Measurements from ENCODE around the gene LOXL3. TPM values are rescaled to one million over a fixed set of nuclear protein-coding genes. Genes with fewer than 3 reads are reported as not detected.

Gene LOXL3
- total RNA-seq, 1 experiment from 2014 or later, result 10.4 TPM

GRCh38 chr2:74551530-74551929 lies 2.2 kb downstream of the LOXL3 start:
- Histone ChIP-seq H3K9me3 (replicated peaks) (0 out of 2 replicates have a peak, but pooled peaks cover 7% of the 10 kb centered on the region), H3K27ac (no peak overlapping the region), H3K36me3 (peaks cover 20% of the 10 kb centered on the region), H3K4me1 (replicated peaks) (peaks cover 34% of the 10 kb centered on the region), H3K4me3 (no peak overlapping the region), H3K27me3 (replicated peaks) (no peaks in the 10 kb centered on the region)
- no peak for DNase-seq (ENCODE audit: low read depth in 1 of 2, low spot score in 2 of 2)

GRCh38 chr2:74550231-74550630 lies 3.5 kb downstream of the LOXL3 start:
- Histone ChIP-seq H3K9me3 (replicated peaks) (0 out of 2 replicates have a peak, but pooled peaks cover 7% of the 10 kb centered on the region), H3K27me3 (replicated peaks) (no peaks in the 10 kb centered on the region), H3K4me1 (replicated peaks) (peaks cover 25% of the 10 kb centered on the region), H3K27ac (no peak overlapping the region), H3K36me3 (peaks cover 11% of the 10 kb centered on the region), H3K4me3 (no peak overlapping the region)
- DNase-seq (ENCODE audit: low read depth in 1 of 2, low spot score in 2 of 2), result no peak

GRCh38 chr2:74548900-74549826 lies 4.6 kb downstream of the LOXL3 start:
- Histone ChIP-seq H3K27ac (no peak overlapping the region), H3K9me3 (replicated peaks) (0 out of 2 replicates have a peak, but pooled peaks cover 7% of the 10 kb centered on the region), H3K4me1 (replicated peaks) (peaks cover 23% of the 10 kb centered on the region), H3K27me3 (replicated peaks) (no peaks in the 10 kb centered on the region), H3K36me3 (peaks cover 11% of the 10 kb centered on the region), H3K4me3 (peak overlapping the region; percentile 37)
- no peak for DNase-seq (ENCODE audit: low read depth in 1 of 2, low spot score in 2 of 2)

GRCh38 chr2:74548285-74548899 lies 5.3 kb downstream of the LOXL3 start:
- H3K27ac ChIP-seq, result no peak overlapping the region

GRCh38 chr2:74546004-74546403 lies 7.7 kb downstream of the LOXL3 start:
- Histone ChIP-seq H3K4me1 (replicated peaks) (peaks cover 13% of the 10 kb centered on the region), H3K36me3 (peaks cover 11% of the 10 kb centered on the region), H3K9me3 (replicated peaks) (0 out of 2 replicates have a peak, but pooled peaks cover 7% of the 10 kb centered on the region), H3K27ac (no peak overlapping the region), H3K4me3 (no peak overlapping the region), H3K27me3 (replicated peaks) (no peaks in the 10 kb centered on the region)
- DNase-seq (ENCODE audit: low read depth in 1 of 2, low spot score in 2 of 2), result no peak

More at GRCh38 chr2:74548285-74548899, 5.3 kb downstream of the LOXL3 start:
- H3K9me3 ChIP-seq (replicated peaks), result 0 out of 2 replicates have a peak, but pooled peaks cover 7% of the 10 kb centered on the region
- H3K4me1 ChIP-seq (replicated peaks), result peaks cover 19% of the 10 kb centered on the region
- H3K27me3 ChIP-seq (replicated peaks), result no peaks in the 10 kb centered on the region
- H3K4me3 ChIP-seq, result peak overlapping the region; percentile 37
- H3K36me3 ChIP-seq, result peaks cover 11% of the 10 kb centered on the region
- DNase-seq (ENCODE audit: low read depth in 1 of 2, low spot score in 2 of 2), result no peak

- peaks cover 8% of the 10 kb centered on the region for H3K36me3 ChIP-seq
Observed at GRCh38 chr2:74544634-74545033, 9.1 kb downstream of the LOXL3 start.

GRCh38 chr2:74542978-74543377 lies 10.8 kb downstream of the LOXL3 start:
- H3K27me3 ChIP-seq (replicated peaks), result no peaks in the 10 kb centered on the region
- H3K36me3 ChIP-seq, result no peaks in the 10 kb centered on the region
- H3K9me3 ChIP-seq (replicated peaks), result no peaks in the 10 kb centered on the region
- H3K27ac ChIP-seq, result no peak overlapping the region
- H3K4me1 ChIP-seq (replicated peaks), result no peaks in the 10 kb centered on the region
- DNase-seq (ENCODE audit: low read depth in 1 of 2, low spot score in 2 of 2), result no peak
- H3K4me3 ChIP-seq, result no peak overlapping the region

More at GRCh38 chr2:74544634-74545033, 9.1 kb downstream of the LOXL3 start:
- Histone ChIP-seq H3K27ac (no peak overlapping the region), H3K27me3 (replicated peaks) (no peaks in the 10 kb centered on the region), H3K9me3 (replicated peaks) (0 out of 2 replicates have a peak, but pooled peaks cover 7% of the 10 kb centered on the region), H3K4me3 (no peak overlapping the region), H3K4me1 (replicated peaks) (peaks cover 13% of the 10 kb centered on the region)
- DNase-seq (ENCODE audit: low read depth in 1 of 2, low spot score in 2 of 2), result no peak

GRCh38 chr2:74540291-74540690 lies 13.5 kb downstream of the LOXL3 start:
- no peak overlapping the region for H3K27ac ChIP-seq
- no peaks in the 10 kb centered on the region for H3K27me3 ChIP-seq (replicated peaks)
- no peaks in the 10 kb centered on the region for H3K9me3 ChIP-seq (replicated peaks)
- H3K36me3 ChIP-seq, result no peaks in the 10 kb centered on the region
- H3K4me3 ChIP-seq, result no peak overlapping the region
- DNase-seq (ENCODE audit: low read depth in 1 of 2, low spot score in 2 of 2), result no peak
- no peaks in the 10 kb centered on the region for H3K4me1 ChIP-seq (replicated peaks)

GRCh38 chr2:74538881-74539339 lies 14.8 kb downstream of the LOXL3 start:
- no peaks in the 10 kb centered on the region for H3K36me3 ChIP-seq
- no peaks in the 10 kb centered on the region for H3K9me3 ChIP-seq (replicated peaks)
- H3K27me3 ChIP-seq (replicated peaks), result no peaks in the 10 kb centered on the region
- H3K27ac ChIP-seq, result no peak overlapping the region
- no peaks in the 10 kb centered on the region for H3K4me1 ChIP-seq (replicated peaks)
- H3K4me3 ChIP-seq, result no peak overlapping the region
- no peak for DNase-seq (ENCODE audit: low read depth in 1 of 2, low spot score in 2 of 2)

GRCh38 chr2:74537140-74537539 lies 16.6 kb downstream of the LOXL3 start:
- H3K9me3 ChIP-seq (replicated peaks), result no peaks in the 10 kb centered on the region
- H3K27ac ChIP-seq, result no peak overlapping the region
- no peaks in the 10 kb centered on the region for H3K4me1 ChIP-seq (replicated peaks)
- no peaks in the 10 kb centered on the region for H3K27me3 ChIP-seq (replicated peaks)
- no peak for DNase-seq (ENCODE audit: low read depth in 1 of 2, low spot score in 2 of 2)
- peaks cover 11% of the 10 kb centered on the region for H3K36me3 ChIP-seq
- H3K4me3 ChIP-seq, result no peak overlapping the region

- Histone ChIP-seq H3K4me3 (no peak overlapping the region), H3K27me3 (replicated peaks) (no peaks in the 10 kb centered on the region), H3K9me3 (replicated peaks) (no peaks in the 10 kb centered on the region), H3K27ac (no peak overlapping the region), H3K4me1 (replicated peaks) (no peaks in the 10 kb centered on the region), H3K36me3 (peaks cover 17% of the 10 kb centered on the region)
- DNase-seq (ENCODE audit: low read depth in 1 of 2, low spot score in 2 of 2), result no peak
Observed at GRCh38 chr2:74536166-74536950, 17.4 kb downstream of the LOXL3 start.

- peaks cover 22% of the 10 kb centered on the region for H3K36me3 ChIP-seq
- DNase-seq (ENCODE audit: low read depth in 1 of 2, low spot score in 2 of 2), result no peak
Observed at GRCh38 chr2:74535440-74535965, 18.2 kb downstream of the LOXL3 start.

GRCh38 chr2:74534411-74534810 lies 19.3 kb downstream of the LOXL3 start:
- peaks cover 7% of the 10 kb centered on the region for H3K4me1 ChIP-seq (replicated peaks)
- no peak overlapping the region for H3K4me3 ChIP-seq
- H3K27ac ChIP-seq, result no peak overlapping the region
- H3K27me3 ChIP-seq (replicated peaks), result no peaks in the 10 kb centered on the region
- peaks cover 23% of the 10 kb centered on the region for H3K36me3 ChIP-seq
- DNase-seq (ENCODE audit: low read depth in 1 of 2, low spot score in 2 of 2), result no peak
- H3K9me3 ChIP-seq (replicated peaks), result no peaks in the 10 kb centered on the region

More at GRCh38 chr2:74535440-74535965, 18.2 kb downstream of the LOXL3 start:
- Histone ChIP-seq H3K4me1 (replicated peaks) (peaks cover 6% of the 10 kb centered on the region), H3K27me3 (replicated peaks) (no peaks in the 10 kb centered on the region), H3K4me3 (no peak overlapping the region), H3K9me3 (replicated peaks) (no peaks in the 10 kb centered on the region), H3K27ac (no peak overlapping the region)

All from SJSA1 (cell line).